ENCODE measurements around the gene KRTAP12-4.
"Not testable (repeated sequence)": the region's sequence is repeated elsewhere in the genome, so short reads cannot be mapped to it uniquely, and the experiment has no call there.

Gene KRTAP12-4

GRCh38 chr21:44630440-44630839 lies 24.0 kb downstream of the KRTAP12-4 start:
- CTCF ChIA-PET, result no interaction called here
- no peak overlapping the region for H3K4me3 ChIP-seq (ENCODE audit: low read depth, low read length)
- DNase-seq (ENCODE audit: low read depth, low spot score), result no peak
- POLR2A ChIA-PET, result no interaction called here
- TF ChIP-seq CTCF (IDR thresholded peaks at IDR 0.05; ENCODE audit: insufficient read depth, low read length, missing control alignments), result no peak

DNA sequence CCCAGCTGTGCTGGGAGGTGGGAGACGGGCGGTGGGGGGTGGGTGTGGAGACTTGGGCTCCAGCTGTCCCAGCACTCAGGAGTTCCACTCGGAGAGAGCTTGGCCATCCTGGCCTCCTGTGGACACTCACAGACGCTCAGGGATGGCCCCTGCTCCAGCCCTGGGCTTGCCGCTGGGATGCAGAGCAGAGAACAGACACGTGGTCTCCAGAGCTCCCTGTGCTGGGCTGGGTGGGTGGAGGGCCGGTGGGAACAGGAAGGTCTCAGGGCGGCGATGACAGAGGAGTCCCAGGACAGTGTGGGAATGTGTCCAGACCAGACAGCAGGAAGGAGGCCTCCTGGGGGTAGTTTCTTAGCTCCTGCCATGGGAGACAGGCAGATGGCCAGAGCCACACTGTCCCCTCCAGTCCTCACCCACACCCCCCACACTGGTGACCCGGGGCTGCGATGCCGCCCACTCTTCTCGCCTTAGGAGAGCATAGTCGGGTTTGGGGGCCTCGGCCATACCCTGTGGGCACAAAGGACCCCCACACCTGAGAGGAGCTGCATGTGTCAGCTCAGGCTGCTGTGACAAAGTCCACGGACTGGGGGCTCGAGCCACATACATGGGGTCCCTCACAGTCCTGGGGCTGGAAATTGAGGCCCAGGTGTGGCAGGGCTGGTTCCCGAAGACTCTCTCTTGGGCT lies 25.6 kb downstream of the KRTAP12-4 start:
- ChIA-PET POLR2A (no interaction called here), CTCF (no interaction called here)
- H3K4me3 ChIP-seq (ENCODE audit: low read depth, low read length), result no peak overlapping the region
- no peak for TF ChIP-seq CTCF (IDR thresholded peaks at IDR 0.05; ENCODE audit: insufficient read depth, low read length, missing control alignments)
- no peak for DNase-seq (ENCODE audit: low read depth, low spot score)

DNA sequence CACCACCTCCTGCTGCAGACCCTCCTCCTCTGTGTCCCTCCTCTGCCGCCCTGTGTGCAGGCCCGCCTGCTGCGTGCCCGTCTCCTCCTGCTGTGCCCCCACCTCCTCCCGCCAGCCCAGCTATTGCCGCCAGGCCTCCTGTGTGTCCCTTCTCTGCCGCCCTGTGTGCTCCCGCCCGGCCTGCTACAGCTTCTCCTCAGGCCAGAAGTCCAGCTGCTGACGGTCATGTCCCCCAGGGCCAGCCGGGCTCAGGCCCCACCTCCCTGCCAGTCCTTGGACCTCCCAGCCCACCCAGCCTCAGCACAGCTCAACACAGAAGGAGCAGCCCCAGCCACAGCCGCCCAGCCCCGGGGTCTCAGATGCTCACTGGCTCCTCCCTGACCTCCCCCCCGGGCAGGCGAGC lies 26.6 kb downstream of the KRTAP12-4 start:
- DNase-seq (ENCODE audit: low read depth, low spot score); POLR2A ChIA-PET; CTCF ChIA-PET; H3K4me3 ChIP-seq (ENCODE audit: low read depth, low read length): not testable (repeated sequence)

DNA sequence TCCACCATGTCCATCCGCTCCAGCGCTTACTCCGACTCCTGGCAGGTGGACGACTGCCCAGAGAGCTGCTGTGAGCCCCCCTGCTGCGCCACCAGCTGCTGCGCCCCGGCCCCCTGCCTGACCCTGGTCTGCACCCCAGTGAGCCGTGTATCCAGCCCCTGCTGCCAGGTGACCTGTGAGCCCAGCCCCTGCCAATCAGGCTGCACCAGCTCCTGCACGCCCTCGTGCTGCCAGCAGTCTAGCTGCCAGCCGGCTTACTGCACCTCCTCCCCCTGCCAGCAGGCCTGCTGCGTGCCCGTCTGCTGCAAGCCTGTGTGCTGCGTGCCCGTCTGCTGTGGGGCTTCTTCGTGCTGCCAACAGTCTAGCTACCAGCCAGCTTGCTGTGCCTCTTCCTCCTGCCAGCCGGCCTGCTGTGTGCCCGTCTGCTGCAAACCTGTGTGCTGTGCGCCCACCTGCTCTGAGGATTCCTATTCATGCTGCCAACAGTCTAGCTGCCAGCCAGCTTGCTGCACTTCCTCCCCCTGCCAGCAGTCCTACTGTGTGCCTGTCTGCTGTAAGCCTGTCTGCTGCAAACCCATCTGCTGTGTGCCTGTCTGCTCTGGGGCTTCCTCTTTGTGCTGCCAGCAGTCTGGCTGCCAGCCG lies 27.2 kb downstream of the KRTAP12-4 start:
- CTCF ChIA-PET; POLR2A ChIA-PET; DNase-seq (ENCODE audit: low read depth, low spot score); H3K4me3 ChIP-seq (ENCODE audit: low read depth, low read length): not testable (repeated sequence)

GRCh38 chr21:44626673-44627143 lies 27.8 kb downstream of the KRTAP12-4 start, which contains the start of gene KRTAP10-9:
TSS of gene KRTAP10-9 (plus strand) at chr21:44627093. CDS start at chr21:44627172, 79 bp downstream.
- CTCF ChIA-PET, result no interaction called here
- H3K4me3 ChIP-seq (ENCODE audit: low read depth, low read length), result no peak within 1 kb of the TSS
- POLR2A ChIA-PET, result no interaction called here
- TF ChIP-seq CTCF (IDR thresholded peaks at IDR 0.05; ENCODE audit: insufficient read depth, low read length, missing control alignments), result no peak
- no peak for DNase-seq (ENCODE audit: low read depth, low spot score)

DNA sequence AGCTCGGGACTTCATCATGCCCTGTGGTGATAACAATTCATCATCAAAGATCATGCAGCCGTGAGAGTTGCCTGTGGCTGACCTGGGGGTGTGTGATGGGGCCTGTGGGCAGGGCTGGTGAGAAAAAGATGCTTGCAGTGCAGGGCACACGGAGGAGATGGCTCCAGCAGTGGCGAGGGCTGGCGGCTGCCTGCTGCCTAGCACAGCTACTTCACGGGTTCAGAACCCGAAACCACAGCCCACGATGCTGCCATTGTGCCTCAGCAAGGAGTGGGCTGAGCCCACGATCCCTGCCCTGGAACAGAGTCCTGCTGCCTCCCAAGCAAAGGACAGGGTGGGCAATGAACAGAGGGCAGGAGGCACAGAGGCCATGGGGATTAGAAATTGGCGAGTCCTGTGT lies 28.2 kb downstream of the KRTAP12-4 start:
- H3K4me3 ChIP-seq (ENCODE audit: low read depth, low read length), result no peak overlapping the region
- DNase-seq (ENCODE audit: low read depth, low spot score), result no peak
- TF ChIP-seq CTCF (IDR thresholded peaks at IDR 0.05; ENCODE audit: insufficient read depth, low read length, missing control alignments), result no peak
- POLR2A ChIA-PET, result no interaction called here
- CTCF ChIA-PET, result no interaction called here

DNA sequence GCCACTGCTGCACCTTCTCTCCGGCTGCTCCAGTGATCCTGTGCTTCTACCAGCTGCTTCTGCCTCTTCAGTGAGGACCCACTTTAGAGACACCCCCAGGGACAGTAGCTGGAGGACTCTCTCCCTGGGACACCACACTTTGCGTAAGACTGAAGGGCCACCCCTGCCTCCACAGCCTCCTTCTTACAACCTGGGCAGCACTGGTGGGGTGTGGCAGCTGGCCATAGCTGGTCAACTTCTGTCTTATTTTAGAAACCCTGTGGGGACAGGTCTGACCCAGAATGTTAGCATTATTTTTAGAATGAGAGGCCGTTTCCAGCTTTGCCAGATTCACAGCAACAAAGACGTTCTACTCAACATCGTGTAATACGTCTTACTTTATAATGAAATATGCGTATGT lies 28.7 kb downstream of the KRTAP12-4 start:
- no peak for TF ChIP-seq CTCF (IDR thresholded peaks at IDR 0.05; ENCODE audit: insufficient read depth, low read length, missing control alignments)
- POLR2A ChIA-PET, result no interaction called here
- CTCF ChIA-PET, result no interaction called here

More for the DNA sequence above, 28.7 kb downstream of the KRTAP12-4 start:
- H3K4me3 ChIP-seq (ENCODE audit: low read depth, low read length), result no peak overlapping the region
- no peak for DNase-seq (ENCODE audit: low read depth, low spot score)
